HG03457 (cell line): Measurements from ENCODE around the gene SRSF3.

Experiments used
- ATAC-seq: cut with Tn5 transposase; IDR thresholded peaks from one replicate; pipeline ENCODE4 v1.9.1; 2021; ENCODE audit warnings: moderate number of reproducible peaks; ENCODE audit not compliant: unreplicated experiment

Gene SRSF3

GRCh38 chr6:36622901-36623546, 28.9 kb downstream of the SRSF3 start:
- ATAC-seq, result no peak

- ATAC-seq, result no peak
Observed at GRCh38 chr6:36623547-36624459, 29.6 kb downstream of the SRSF3 start.

GRCh38 chr6:36624461-36625157, 30.4 kb downstream of the SRSF3 start:
- no peak for ATAC-seq

DNA sequence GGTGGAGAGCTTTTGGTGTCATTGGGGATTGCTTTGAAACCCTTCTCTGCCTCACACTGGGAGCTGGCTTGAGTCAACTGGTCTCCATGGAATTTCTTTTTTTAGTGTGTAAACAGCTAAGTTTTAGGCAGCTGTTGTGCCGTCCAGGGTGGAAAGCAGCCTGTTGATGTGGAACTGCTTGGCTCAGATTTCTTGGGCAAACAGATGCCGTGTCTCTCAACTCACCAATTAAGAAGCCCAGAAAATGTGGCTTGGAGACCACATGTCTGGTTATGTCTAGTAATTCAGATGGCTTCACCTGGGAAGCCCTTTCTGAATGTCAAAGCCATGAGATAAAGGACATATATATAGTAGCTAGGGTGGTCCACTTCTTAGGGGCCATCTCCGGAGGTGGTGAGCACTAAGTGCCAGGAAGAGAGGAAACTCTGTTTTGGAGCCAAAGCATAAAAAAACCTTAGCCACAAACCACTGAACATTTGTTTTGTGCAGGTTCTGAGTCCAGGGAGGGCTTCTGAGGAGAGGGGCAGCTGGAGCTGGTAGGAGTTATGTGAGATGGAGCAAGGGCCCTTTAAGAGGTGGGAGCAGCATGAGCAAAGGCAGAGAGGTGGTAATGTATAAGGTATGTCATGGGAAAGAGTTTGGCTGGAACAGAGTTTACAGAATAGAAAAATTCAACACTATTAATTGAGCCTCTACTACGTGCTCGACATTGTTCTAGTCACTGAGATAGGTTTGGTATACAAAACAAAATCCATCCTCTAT, 31.2 kb downstream of the SRSF3 start:
- no peak for ATAC-seq

DNA sequence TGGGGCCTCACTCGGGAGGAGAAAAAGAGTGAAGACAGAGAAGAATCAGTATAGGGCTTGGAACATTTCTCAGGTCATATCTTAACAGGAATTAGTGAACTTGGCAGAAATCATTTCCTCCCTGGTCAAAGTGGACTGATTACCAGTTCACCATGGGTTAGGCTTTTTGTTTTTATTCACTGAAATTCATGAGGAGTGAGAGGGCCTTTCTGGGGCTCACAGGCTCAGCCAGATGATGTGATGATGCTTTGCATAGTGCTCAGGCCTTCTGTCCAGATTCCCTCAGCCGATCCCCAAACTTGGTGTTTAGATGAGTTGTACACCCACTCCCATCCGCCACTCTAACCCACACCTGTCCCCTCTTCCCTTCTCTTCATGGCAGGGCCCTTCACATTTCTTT, 32.5 kb downstream of the SRSF3 start:
- ATAC-seq, result no peak

GRCh38 chr6:36627141-36627540, 33.0 kb downstream of the SRSF3 start:
- no peak for ATAC-seq

DNA sequence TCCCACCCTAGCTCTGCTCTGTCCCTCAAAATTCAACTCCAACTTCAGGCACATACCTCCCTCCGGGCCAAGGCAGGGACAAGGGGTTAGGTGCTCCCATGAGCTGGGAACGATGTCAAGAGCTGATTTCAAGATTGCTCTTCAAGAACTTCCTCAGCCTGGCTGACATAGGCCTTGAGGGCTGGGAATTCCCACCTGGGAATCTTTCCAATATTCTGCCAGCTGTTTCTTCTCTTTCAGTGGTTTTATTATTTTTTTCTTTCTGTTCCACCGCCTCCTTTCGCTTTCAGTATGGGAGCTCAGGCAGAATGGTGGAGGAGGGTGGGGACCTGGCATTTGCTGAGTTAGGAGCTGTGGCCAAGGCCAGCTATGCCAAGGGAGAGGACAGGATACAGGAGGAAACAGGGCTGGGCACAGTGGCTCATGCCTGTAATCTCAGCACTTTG, 33.7 kb downstream of the SRSF3 start:
- no peak for ATAC-seq

- ATAC-seq, result no peak
Observed at GRCh38 chr6:36629784-36630183, 35.6 kb downstream of the SRSF3 start.

DNA sequence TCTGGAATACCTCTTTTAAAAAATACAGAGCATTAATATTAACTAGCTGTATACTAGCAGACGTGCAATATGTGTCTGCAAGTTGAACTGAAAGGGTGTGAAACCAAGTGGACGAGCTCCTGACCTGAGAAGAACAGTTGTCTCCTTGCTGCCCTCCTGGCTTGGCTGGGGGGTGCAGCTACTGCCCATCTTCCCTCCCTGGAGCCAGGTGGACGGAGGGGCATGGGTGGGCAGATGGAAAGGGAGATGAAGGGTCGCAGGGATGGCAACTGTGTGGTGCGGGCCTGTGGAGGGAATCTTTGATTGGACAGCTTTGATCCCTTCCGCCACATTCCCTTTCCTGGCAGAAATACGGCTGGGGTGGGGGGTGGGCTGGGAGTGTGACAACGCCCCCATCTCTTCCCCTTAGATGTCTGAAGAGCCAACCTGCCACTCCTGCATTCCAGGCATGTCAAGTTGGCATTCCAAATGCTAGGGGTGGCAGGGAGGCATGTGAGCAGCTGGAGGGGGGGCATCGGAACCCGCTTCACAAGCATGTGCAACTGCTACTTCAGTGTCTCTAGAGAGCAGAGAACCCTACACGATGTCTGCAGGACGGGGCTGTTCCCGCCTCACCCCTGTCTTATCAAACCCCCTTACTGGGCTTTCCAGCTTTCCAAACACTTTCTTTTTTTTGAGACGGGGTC, 37.3 kb downstream of the SRSF3 start:
- no peak for ATAC-seq

DNA sequence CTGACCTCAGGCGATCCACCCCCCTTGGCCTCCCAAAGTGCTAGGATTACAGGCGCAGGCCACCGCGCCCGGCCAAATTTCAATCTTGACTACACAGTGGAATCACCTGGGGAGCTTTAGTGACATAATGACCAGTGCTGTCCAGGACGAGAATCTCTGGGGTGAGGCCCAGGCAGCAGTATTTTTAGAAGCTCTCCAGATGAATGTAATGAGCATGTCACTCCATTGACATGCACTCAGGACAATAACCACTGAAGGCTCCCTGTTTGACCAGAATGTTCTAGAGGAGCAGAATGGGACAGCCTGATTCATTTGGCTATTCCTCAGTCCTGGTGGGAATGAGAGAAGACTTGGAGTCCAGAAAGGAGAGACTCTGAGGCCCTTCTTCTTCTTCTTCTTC, 39.2 kb downstream of the SRSF3 start:
- no peak for ATAC-seq

GRCh38 chr6:36633915-36634314, 39.8 kb downstream of the SRSF3 start:
- ATAC-seq, result no peak

- no peak for ATAC-seq
Observed at GRCh38 chr6:36634317-36635108, 40.4 kb downstream of the SRSF3 start.

GRCh38 chr6:36636283-36636682, 42.1 kb downstream of the SRSF3 start:
- ATAC-seq, result no peak

GRCh38 chr6:36636687-36637418, 42.7 kb downstream of the SRSF3 start:
- no peak for ATAC-seq

- ATAC-seq, result no peak
Observed at GRCh38 chr6:36638579-36638978, 44.4 kb downstream of the SRSF3 start.

- no peak for ATAC-seq
Observed at GRCh38 chr6:36639171-36639808, 45.1 kb downstream of the SRSF3 start.

DNA sequence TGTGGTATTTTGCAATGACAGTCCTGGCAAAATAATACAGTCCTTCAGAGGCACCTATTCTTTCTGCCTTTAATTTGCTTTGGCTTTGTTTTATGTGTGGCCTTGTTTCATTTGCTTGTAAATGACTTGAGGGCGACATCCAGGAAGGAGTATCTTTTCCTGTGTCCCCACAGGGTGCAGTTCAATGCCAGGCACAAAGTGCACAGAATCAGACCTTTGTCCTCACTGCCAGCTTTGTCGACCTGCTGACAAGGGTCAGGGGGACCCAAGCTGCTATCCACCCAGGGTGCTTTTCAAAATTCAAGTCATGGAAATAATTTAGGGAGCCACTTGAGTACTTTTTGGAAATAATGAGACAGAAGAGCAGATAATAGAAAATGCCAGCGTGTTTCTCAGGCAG, 47.4 kb downstream of the SRSF3 start:
- no peak for ATAC-seq
